ENCODE measurements around the gene PTPN4.

Gene PTPN4

GRCh38 chr2:119719261-119719627 lies 40.5 kb upstream of the PTPN4 start:
- no peak for ATAC-seq
- TF ChIP-seq ISL1 (CRISPR knock-in tag; IDR thresholded peaks at IDR 0.05): no peak
- TF ChIP-seq ZC3H10 (CRISPR knock-in tag; IDR thresholded peaks at IDR 0.05): no peak
- TF ChIP-seq CSRNP3 (CRISPR knock-in tag; IDR thresholded peaks at IDR 0.05): no peak
- no peak for TF ChIP-seq ZNF8 (CRISPR knock-in tag; IDR thresholded peaks at IDR 0.05)
- TF ChIP-seq ESRRG (CRISPR knock-in tag; IDR thresholded peaks at IDR 0.05): no peak
- no peak for TF ChIP-seq ARNTL (CRISPR knock-in tag; IDR thresholded peaks at IDR 0.05; ENCODE audit: borderline replicate concordance, low read depth)
- TF ChIP-seq RARB (CRISPR knock-in tag; IDR thresholded peaks at IDR 0.05): no peak
- TF ChIP-seq CSDC2 (CRISPR knock-in tag; IDR thresholded peaks at IDR 0.05): no peak
- no peak for TF ChIP-seq ZNF70 (CRISPR knock-in tag; IDR thresholded peaks at IDR 0.05)
- no peak for TF ChIP-seq TSHZ2 (CRISPR knock-in tag; IDR thresholded peaks at IDR 0.05)
- no peak for TF ChIP-seq ZFP30 (CRISPR knock-in tag; IDR thresholded peaks at IDR 0.05)
- no peak for TF ChIP-seq TCF4 (CRISPR knock-in tag; IDR thresholded peaks at IDR 0.05; ENCODE audit: borderline replicate concordance)
- TF ChIP-seq SNAI2 (CRISPR knock-in tag; IDR thresholded peaks at IDR 0.05): no peak
- no peak for TF ChIP-seq GLIS3 (CRISPR knock-in tag; IDR thresholded peaks at IDR 0.05)
- no peak for TF ChIP-seq PATZ1 (CRISPR knock-in tag; IDR thresholded peaks at IDR 0.05; ENCODE audit: borderline replicate concordance)
- no peak for TF ChIP-seq ZNF565 (CRISPR knock-in tag; conservative IDR thresholded peaks at IDR 0.05; ENCODE audit: low read depth)
- no peak for TF ChIP-seq BACH2 (CRISPR knock-in tag; IDR thresholded peaks at IDR 0.05; ENCODE audit: borderline replicate concordance)

GRCh38 chr2:119721043-119721442 lies 38.7 kb upstream of the PTPN4 start:
- TF ChIP-seq CSRNP3 (CRISPR knock-in tag; IDR thresholded peaks at IDR 0.05) (no peak), OSR1 (CRISPR knock-in tag; IDR thresholded peaks at IDR 0.05) (no peak), ARNTL (CRISPR knock-in tag; IDR thresholded peaks at IDR 0.05; ENCODE audit: borderline replicate concordance, low read depth) (no peak), TSHZ2 (CRISPR knock-in tag; IDR thresholded peaks at IDR 0.05) (no peak), CREB5 (CRISPR knock-in tag; IDR thresholded peaks at IDR 0.05; ENCODE audit: low read depth) (no peak)
- no peak for ATAC-seq
